Adrenal gland (tissue), 12 donors: ENCODE data around the gene ACOT7. TPM values are rescaled to one million over a fixed set of nuclear protein-coding genes. Genes with fewer than 3 reads are reported as not detected.

Source experiments
- DNase-seq, 7 donors: peaks; one replicate each; pipeline ENCODE4 v3.0.0-alpha.2; 2019 to 2020
- H3K27ac ChIP-seq, 5 donors: fragments of 200-600 bp; sonication (generic) in 4 of 5; 1 replicate in 3 of 5; 2 replicates in 2 of 5; pipeline versions ENCODE4 v1.5.1 to v1.8.0; 2016 to 2020; ENCODE audit warnings: mild to moderate bottlenecking in 1 of 5
- H3K27me3 ChIP-seq: fragments of 200-600 bp; 2 replicates; pipeline ENCODE4 v1.8.0; 2021
- H3K36me3 ChIP-seq, 2 donors: fragments of 200-600 bp; replicated peaks in 1 of 2; 1 replicate in 1 of 2; 2 replicates in 1 of 2; pipeline versions ENCODE4 v1.5.1 to v1.8.0; 2018 to 2022
- H3K4me1 ChIP-seq, 2 donors: fragments of 200-600 bp; replicated peaks in 1 of 2; 1 replicate in 1 of 2; 2 replicates in 1 of 2; pipeline versions ENCODE4 v1.5.1 to v1.8.0; 2018 to 2021
- H3K4me3 ChIP-seq, 4 donors: fragments of 200-600 bp; sonication (generic) in 3 of 4; one replicate each; pipeline ENCODE4 v1.5.1; 2016 to 2018
- H3K9me3 ChIP-seq, 3 donors: fragments of 200-600 bp; sonication (generic) in 1 of 3; replicated peaks in 1 of 3; 1 replicate in 2 of 3; 2 replicates in 1 of 3; pipeline versions ENCODE4 v1.5.1 to v1.8.0; 2016 to 2021
- POLR2A ChIP-seq, 2 donors: fragments of 450-650 bp; IDR thresholded peaks; one replicate each; pipeline ENCODE4 v1.6.1; 2017; ENCODE audit warnings: antibody characterized with exemption in 2 of 2, mild to moderate bottlenecking in 2 of 2, moderate library complexity in 1 of 2
- WGBS, 4 donors: extraction: QIAGEN DNeasy Blood & Tissue Kit in 2 of 4; methylation state at CpG; one replicate each; pipeline versions ENCODE4 v1.1.5 to v1.1.7; 2013 to 2017; 5-methylcytosine and 5-hydroxymethylcytosine counted together
- intact Hi-C, 2 donors: fragments of 100-400 bp; cut with DNase I; formaldehyde crosslinking; loops; one replicate each; pipeline versions ENCODE4 v1.14.1 to v1.15.0; 2022 to 2023
- polyA plus RNA-seq, 3 donors: library from polyadenylated mRNA; stranded (reverse); fragments of 200-250 nt in 2 of 3; fragments of 350-450 nt in 1 of 3; fragmentation: Illumina TruSeq in 1 of 3; extraction: RNeasy Lipid Tissue Mini Kit (QIAGEN cat#74804) in 1 of 3; gene quantifications; one replicate each; pipeline ENCODE4 v1.2.3, GENCODE V29; 2013 to 2014
- total RNA-seq, 9 donors: library from RNA; depleted of rRNA in 4 of 9; stranded (reverse); fragments of >200 nt in 4 of 9; fragments of 120-200 nt in 1 of 9; fragmentation: NEBNext Ultra II Directional in 1 of 9; extraction: Animal tissue kit (Norgen Biotek cat#: 25700) in 1 of 9; gene quantifications; one replicate each; pipeline versions ENCODE4 v1.1.0 to v1.2.4, GENCODE V29; 2013 to 2023
- TF ChIP-seq, protein P1 (sequence below), 6 experiments: fragments of 450-650 bp in 4 of 6; fragments of 200-600 bp in 2 of 6; sonication (generic) in 1 of 6; IDR thresholded peaks; 1 replicate in 5 of 6; 2 replicates in 1 of 6; pipeline versions ENCODE4 v1.5.1 to v1.8.0; 2016 to 2021; ENCODE audit warnings: antibody characterized with exemption in 6 of 6, mild to moderate bottlenecking in 2 of 6, moderate library complexity in 1 of 6
- donor health status: healthy with polysubstance abuse.
- donor health status: Bipolar disorder and iron deficiency.
- donor health status: DM: yes; HTN: yes; CAD: no.
- donor health status: DM: no; HTN: no; CAD: no.
- donor health status: DM: no; HTN: no; CAD: no.
- donor health status: DM: yes; HTN: yes; CAD: no.

Gene ACOT7
- total and polyA plus RNA-seq, 12 donors = 8.4 to 29.4 (median 14.5) TPM

DNA sequence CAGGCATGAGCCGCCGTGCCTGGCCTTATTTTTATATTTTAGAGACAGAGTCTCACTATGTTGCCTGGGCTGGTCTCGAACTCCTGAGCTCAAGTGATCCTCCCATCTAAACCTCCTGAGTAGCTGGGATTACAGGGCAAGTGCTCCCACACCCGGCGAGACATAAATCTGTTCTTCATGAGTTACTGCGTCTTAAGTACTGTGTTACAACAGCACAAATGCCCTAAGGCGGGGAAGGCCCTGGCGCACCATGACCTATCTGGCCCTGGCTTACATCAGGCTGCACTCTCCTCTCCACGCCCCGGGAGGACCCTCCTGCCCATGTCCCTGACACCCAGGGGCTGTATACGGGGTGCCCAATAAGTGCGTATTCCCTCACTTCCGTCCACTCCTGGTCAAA lies 136.9 kb downstream of the ACOT7 start:
- Histone ChIP-seq H3K27me3 (no peaks in the 10 kb centered on the region), H3K27ac (no peak overlapping the region), H3K4me1 (peaks cover 4 to 6% of the 10 kb centered on the region in 2 donors), H3K9me3 (no peaks in the 10 kb centered on the region), H3K4me3 (no peak overlapping the region), H3K36me3 (no peaks in the 10 kb centered on the region)
- no peak for TF ChIP-seq POLR2A (IDR thresholded peaks at IDR 0.05)
- TF ChIP-seq, protein P1, sequence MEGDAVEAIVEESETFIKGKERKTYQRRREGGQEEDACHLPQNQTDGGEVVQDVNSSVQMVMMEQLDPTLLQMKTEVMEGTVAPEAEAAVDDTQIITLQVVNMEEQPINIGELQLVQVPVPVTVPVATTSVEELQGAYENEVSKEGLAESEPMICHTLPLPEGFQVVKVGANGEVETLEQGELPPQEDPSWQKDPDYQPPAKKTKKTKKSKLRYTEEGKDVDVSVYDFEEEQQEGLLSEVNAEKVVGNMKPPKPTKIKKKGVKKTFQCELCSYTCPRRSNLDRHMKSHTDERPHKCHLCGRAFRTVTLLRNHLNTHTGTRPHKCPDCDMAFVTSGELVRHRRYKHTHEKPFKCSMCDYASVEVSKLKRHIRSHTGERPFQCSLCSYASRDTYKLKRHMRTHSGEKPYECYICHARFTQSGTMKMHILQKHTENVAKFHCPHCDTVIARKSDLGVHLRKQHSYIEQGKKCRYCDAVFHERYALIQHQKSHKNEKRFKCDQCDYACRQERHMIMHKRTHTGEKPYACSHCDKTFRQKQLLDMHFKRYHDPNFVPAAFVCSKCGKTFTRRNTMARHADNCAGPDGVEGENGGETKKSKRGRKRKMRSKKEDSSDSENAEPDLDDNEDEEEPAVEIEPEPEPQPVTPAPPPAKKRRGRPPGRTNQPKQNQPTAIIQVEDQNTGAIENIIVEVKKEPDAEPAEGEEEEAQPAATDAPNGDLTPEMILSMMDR (IDR thresholded peaks at IDR 0.05) = no peak
- intact Hi-C loops = no loop called here
- DNase-seq = no peak
- WGBS, 4 donors = 82 to 91% (median 87%) methylated on average over 8 to 13 of the region's 13 CpGs

DNA sequence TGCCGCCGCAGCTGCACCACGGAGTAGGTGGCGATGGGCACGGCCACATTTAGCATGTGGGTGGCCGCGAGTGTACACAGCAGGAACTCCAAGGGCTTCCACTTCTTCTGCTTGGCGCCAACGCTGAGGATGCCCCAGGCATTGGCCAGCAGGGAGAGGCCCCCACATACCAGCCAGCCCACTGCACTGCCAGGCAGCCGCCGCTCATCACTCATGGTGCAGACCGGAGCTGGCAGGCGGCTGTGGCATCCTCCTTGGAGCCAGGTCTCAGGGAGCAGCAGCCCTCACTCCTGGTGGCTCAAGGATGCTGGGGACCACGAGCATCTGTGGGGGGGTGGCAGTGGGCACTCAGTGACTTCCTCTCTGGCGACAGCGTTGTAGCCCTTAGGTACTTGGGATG lies 138.9 kb downstream of the ACOT7 start:
- peaks cover 7% of the 10 kb centered on the region for H3K27me3 ChIP-seq
- TF ChIP-seq, protein P1 (IDR thresholded peaks at IDR 0.05) = no peak
- TF ChIP-seq POLR2A (IDR thresholded peaks at IDR 0.05) = no peak

DNA sequence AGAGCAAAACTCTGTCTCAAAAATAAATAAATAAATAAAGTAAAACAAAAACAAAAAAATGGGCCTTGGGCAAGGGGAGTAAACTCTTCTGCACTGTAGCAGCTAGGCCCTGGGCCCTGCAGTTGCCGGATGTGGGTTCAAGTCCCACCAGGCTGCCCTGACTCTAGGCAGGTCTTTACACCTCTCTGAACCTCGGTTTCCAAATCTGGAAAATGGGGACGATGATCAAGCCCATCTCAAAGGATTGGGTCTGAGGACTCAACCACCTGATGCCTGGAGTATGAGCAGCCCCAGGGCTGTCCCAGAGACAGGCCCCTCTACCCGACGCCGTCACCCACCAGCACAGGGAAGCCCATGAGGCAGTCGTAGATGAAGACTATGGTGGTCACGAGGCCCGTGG lies 140.2 kb downstream of the ACOT7 start:
- H3K27me3 ChIP-seq = peaks cover 7% of the 10 kb centered on the region
- H3K4me1 ChIP-seq = peaks cover 0 to 5% of the 10 kb centered on the region in 2 donors
- H3K27ac ChIP-seq = no peak overlapping the region
- TF ChIP-seq, protein P1 (IDR thresholded peaks at IDR 0.05) = no peak
- TF ChIP-seq POLR2A (IDR thresholded peaks at IDR 0.05) = no peak
- intact Hi-C loops = no loop called here
- H3K4me3 ChIP-seq = no peak overlapping the region
- no peaks in the 10 kb centered on the region for H3K9me3 ChIP-seq
- no peak for DNase-seq
- 82 to 97% (median 90%) methylated on average over 9 of the region's 9 CpGs for WGBS, 4 donors
- no peaks in the 10 kb centered on the region for H3K36me3 ChIP-seq

More for the DNA sequence above, 138.9 kb downstream of the ACOT7 start:
- intact Hi-C loops = no loop called here
- 80 to 90% (median 84%) methylated on average over 7 to 16 of the region's 16 CpGs for WGBS, 4 donors
- no peaks in the 10 kb centered on the region for H3K36me3 ChIP-seq
- no peaks in the 10 kb centered on the region for H3K4me1 ChIP-seq
- no peak overlapping the region for H3K27ac ChIP-seq
- no peak for DNase-seq
- no peak overlapping the region for H3K4me3 ChIP-seq
- H3K9me3 ChIP-seq = no peaks in the 10 kb centered on the region

DNA sequence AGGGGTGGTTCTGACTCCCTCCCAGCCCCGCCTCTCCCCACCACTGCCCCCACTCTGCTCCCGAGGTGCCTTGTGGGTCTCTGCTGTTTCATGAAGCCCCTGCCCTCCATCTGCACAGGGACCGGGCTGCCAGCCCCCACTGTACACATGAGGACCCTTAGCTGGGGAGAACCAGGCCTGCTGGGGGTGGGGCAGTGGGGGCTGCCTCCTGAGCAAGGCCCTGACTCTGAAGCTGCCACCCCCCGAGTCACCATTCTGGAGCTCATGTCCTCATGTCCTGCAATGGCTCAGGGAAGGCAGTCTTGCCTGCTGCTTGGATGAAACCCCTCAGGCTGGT lies 141.2 kb downstream of the ACOT7 start:
- intact Hi-C loops = no loop called here
- WGBS, 4 donors = 67 to 79% (median 75%) methylated on average over 1 to 4 of the region's 4 CpGs
- Histone ChIP-seq H3K4me3 (no peak overlapping the region), H3K27ac (no peak overlapping the region), H3K4me1 (peaks cover 0 to 5% of the 10 kb centered on the region in 2 donors), H3K36me3 (no peaks in the 10 kb centered on the region), H3K9me3 (no peaks in the 10 kb centered on the region), H3K27me3 (peaks cover 7% of the 10 kb centered on the region)
- no peak for DNase-seq
- no peak for TF ChIP-seq POLR2A (IDR thresholded peaks at IDR 0.05)
- TF ChIP-seq, protein P1 (IDR thresholded peaks at IDR 0.05) = no peak
